GM12872 (cell line): ENCODE data around the gene EMX2.

ENCODE experiments used
- CTCF ChIP-seq: IDR thresholded peaks from 3 replicates; pipeline ENCODE4 v1.5.1; 2011; ENCODE audit warnings: low read depth, mild to moderate bottlenecking, low read length, moderate library complexity; ENCODE audit not compliant: insufficient read depth

EMX2 gene

GRCh38 chr10:117518246-117518645, 24.3 kb upstream of the EMX2 start:
- TF ChIP-seq CTCF, result no peak

GRCh38 chr10:117519286-117519685, 23.3 kb upstream of the EMX2 start:
- TF ChIP-seq CTCF, result no peak

GRCh38 chr10:117519879-117520278, 22.7 kb upstream of the EMX2 start:
- TF ChIP-seq CTCF, result no peak

GRCh38 chr10:117530791-117531190, 11.8 kb upstream of the EMX2 start:
- no peak for TF ChIP-seq CTCF

- TF ChIP-seq CTCF, result no peak
Measured at GRCh38 chr10:117531371-117532002, 11.1 kb upstream of the EMX2 start.

GRCh38 chr10:117532003-117532385, 10.6 kb upstream of the EMX2 start:
- TF ChIP-seq CTCF, result no peak

GRCh38 chr10:117532451-117533107, 10.0 kb upstream of the EMX2 start:
- TF ChIP-seq CTCF, result no peak
